ENCODE data around the gene ST3GAL4. TPM values are rescaled to one million over a fixed set of nuclear protein-coding genes. Genes with fewer than 3 reads are reported as not detected.
"Not testable (repeated sequence)": the region's sequence is repeated elsewhere in the genome, so short reads cannot be mapped to it uniquely, and the experiment has no call there.

ST3GAL4 gene
- 198 and 242 TPM in 2 replicates for total RNA-seq (2014; rRNA removed; shearing (Covaris generic))
- 395 and 419 TPM in 2 replicates for polyA plus RNA-seq (2015; cell fraction: cytosol; rRNA removed)
- polyA plus RNA-seq (2015; cell fraction: nucleus; rRNA removed) = 126 and 127 TPM in 2 replicates

- DNase-seq (ENCODE audit: low read depth, low spot score) = peak; percentile 77
- in situ Hi-C loops (cut with HindIII; ENCODE audit: low pct_unique_long_range_greater_than_20kb, low sequenced_read_pairs) = no loop called here
Observed at GRCh38 chr11:126355324-126355925, at the start of gene ST3GAL4. Gene ST3GAL4, plus strand, starts transcription at chr11:126355686. Its CDS starts 50,470 bp downstream, at chr11:126406156.

GRCh38 chr11:126305699-126306098 is 49.8 kb upstream of the ST3GAL4 start:
- DNase-seq (ENCODE audit: low read depth, low spot score) = no peak
- in situ Hi-C loops (cut with HindIII; ENCODE audit: low pct_unique_long_range_greater_than_20kb, low sequenced_read_pairs) = no loop called here

- peak; percentile 82 for DNase-seq (ENCODE audit: low read depth, low spot score)
- in situ Hi-C loops (cut with HindIII; ENCODE audit: low pct_unique_long_range_greater_than_20kb, low sequenced_read_pairs) = no loop called here
Observed at GRCh38 chr11:126307706-126308105, 47.8 kb upstream of the ST3GAL4 start.

- in situ Hi-C loops (cut with HindIII; ENCODE audit: low pct_unique_long_range_greater_than_20kb, low sequenced_read_pairs) = no loop called here
- peak; percentile 99 for DNase-seq (ENCODE audit: low read depth, low spot score)
Observed at GRCh38 chr11:126308271-126308671, 47.2 kb upstream of the ST3GAL4 start.

- DNase-seq (ENCODE audit: low read depth, low spot score); in situ Hi-C loops (cut with HindIII; ENCODE audit: low pct_unique_long_range_greater_than_20kb, low sequenced_read_pairs): not testable (repeated sequence)
Observed at GRCh38 chr11:126308771-126309170, 46.7 kb upstream of the ST3GAL4 start.

GRCh38 chr11:126310200-126310991 is 45.1 kb upstream of the ST3GAL4 start:
- in situ Hi-C loops (cut with HindIII; ENCODE audit: low pct_unique_long_range_greater_than_20kb, low sequenced_read_pairs) = no loop called here

GRCh38 chr11:126310992-126311310 is 44.5 kb upstream of the ST3GAL4 start:
- in situ Hi-C loops (cut with HindIII; ENCODE audit: low pct_unique_long_range_greater_than_20kb, low sequenced_read_pairs) = no loop called here
- DNase-seq (ENCODE audit: low read depth, low spot score) = no peak

More at GRCh38 chr11:126310200-126310991, 45.1 kb upstream of the ST3GAL4 start:
- peak; percentile 78 for DNase-seq (ENCODE audit: low read depth, low spot score)

GRCh38 chr11:126311401-126312291 is 43.8 kb upstream of the ST3GAL4 start:
- in situ Hi-C loops (cut with HindIII; ENCODE audit: low pct_unique_long_range_greater_than_20kb, low sequenced_read_pairs) = no loop called here

GRCh38 chr11:126312961-126313360 is 42.5 kb upstream of the ST3GAL4 start:
- in situ Hi-C loops (cut with HindIII; ENCODE audit: low pct_unique_long_range_greater_than_20kb, low sequenced_read_pairs) = no loop called here
- no peak for DNase-seq (ENCODE audit: low read depth, low spot score)

More at GRCh38 chr11:126311401-126312291, 43.8 kb upstream of the ST3GAL4 start:
- no peak for DNase-seq (ENCODE audit: low read depth, low spot score)

GRCh38 chr11:126313826-126314225 is 41.7 kb upstream of the ST3GAL4 start:
- no peak for DNase-seq (ENCODE audit: low read depth, low spot score)
- in situ Hi-C loops (cut with HindIII; ENCODE audit: low pct_unique_long_range_greater_than_20kb, low sequenced_read_pairs) = no loop called here

- DNase-seq (ENCODE audit: low read depth, low spot score) = no peak
- in situ Hi-C loops (cut with HindIII; ENCODE audit: low pct_unique_long_range_greater_than_20kb, low sequenced_read_pairs) = no loop called here
Observed at GRCh38 chr11:126317432-126317755, 38.1 kb upstream of the ST3GAL4 start.

- in situ Hi-C loops (cut with HindIII; ENCODE audit: low pct_unique_long_range_greater_than_20kb, low sequenced_read_pairs) = no loop called here
- no peak for DNase-seq (ENCODE audit: low read depth, low spot score)
Observed at GRCh38 chr11:126317756-126318573, 37.5 kb upstream of the ST3GAL4 start.

- in situ Hi-C loops (cut with HindIII; ENCODE audit: low pct_unique_long_range_greater_than_20kb, low sequenced_read_pairs) = no loop called here
- no peak for DNase-seq (ENCODE audit: low read depth, low spot score)
Observed at GRCh38 chr11:126318574-126319373, 36.7 kb upstream of the ST3GAL4 start.

GRCh38 chr11:126319374-126319740 is 36.1 kb upstream of the ST3GAL4 start:
- in situ Hi-C loops (cut with HindIII; ENCODE audit: low pct_unique_long_range_greater_than_20kb, low sequenced_read_pairs) = no loop called here
- DNase-seq (ENCODE audit: low read depth, low spot score) = no peak

GRCh38 chr11:126322996-126323395 is 32.5 kb upstream of the ST3GAL4 start:
- no peak for DNase-seq (ENCODE audit: low read depth, low spot score)
- in situ Hi-C loops (cut with HindIII; ENCODE audit: low pct_unique_long_range_greater_than_20kb, low sequenced_read_pairs) = no loop called here

- in situ Hi-C loops (cut with HindIII; ENCODE audit: low pct_unique_long_range_greater_than_20kb, low sequenced_read_pairs) = no loop called here
- DNase-seq (ENCODE audit: low read depth, low spot score) = no peak
Observed at GRCh38 chr11:126327281-126328000, 28.0 kb upstream of the ST3GAL4 start.

Data from SK-MEL-5 (cell line).